Hepatocyte (in vitro differentiated cells): Measurements from ENCODE around the gene HCRTR2. TPM values are rescaled to one million over a fixed set of nuclear protein-coding genes. Genes with fewer than 3 reads are reported as not detected.
"Not testable (repeated sequence)": the region's sequence is repeated elsewhere in the genome, so short reads cannot be mapped to it uniquely, and the experiment has no call there.

Experiments
- DNase-seq: peaks from one replicate; pipeline ENCODE4 v3.0.0-alpha.2; 2016; ENCODE audit warnings: low spot score
- H2AFZ ChIP-seq: fragments of 200-600 bp; sonication (generic); 2 replicates; pipeline ENCODE4 v1.6.0; 2016; ENCODE audit warnings: antibody characterized with exemption, mild to moderate bottlenecking
- H3K27ac ChIP-seq: fragments of 200-600 bp; sonication (generic); 2 replicates; pipeline ENCODE4 v1.5.1; 2016; ENCODE audit warnings: mild to moderate bottlenecking
- H3K27me3 ChIP-seq: fragments of 200-600 bp; sonication (generic); 2 replicates; pipeline ENCODE4 v1.6.1; 2016
- H3K36me3 ChIP-seq: fragments of 200-600 bp; sonication (generic); replicated peaks from 2 replicates; pipeline ENCODE4 v1.5.1; 2016; ENCODE audit warnings: low read depth; ENCODE audit not compliant: insufficient read depth
- H3K4me1 ChIP-seq: fragments of 200-600 bp; sonication (generic); 2 replicates; pipeline ENCODE4 v1.5.1; 2016; ENCODE audit warnings: mild to moderate bottlenecking, moderate library complexity; ENCODE audit not compliant: insufficient read depth
- H3K4me2 ChIP-seq: fragments of 200-600 bp; sonication (generic); 2 replicates; pipeline ENCODE4 v1.6.0; 2016
- H3K4me3 ChIP-seq: fragments of 200-600 bp; sonication (generic); 2 replicates; pipeline ENCODE4 v1.5.1; 2016; ENCODE audit warnings: mild to moderate bottlenecking
- H3K79me2 ChIP-seq: fragments of 200-600 bp; sonication (generic); 2 replicates; pipeline ENCODE4 v1.6.0; 2017; ENCODE audit warnings: mild to moderate bottlenecking
- H3K9me2 ChIP-seq: fragments of 200-600 bp; sonication (generic); replicated peaks from 2 replicates; pipeline ENCODE4 v1.6.0; 2017; ENCODE audit warnings: mild to moderate bottlenecking; ENCODE audit not compliant: insufficient read depth
- H3K9me3 ChIP-seq: fragments of 200-600 bp; sonication (generic); 2 replicates; pipeline ENCODE4 v1.5.1; 2016; ENCODE audit warnings: low read depth, mild to moderate bottlenecking
- H4K20me1 ChIP-seq: fragments of 200-600 bp; sonication (generic); 2 replicates; pipeline ENCODE4 v1.6.0; 2016; ENCODE audit warnings: mild to moderate bottlenecking; ENCODE audit not compliant: insufficient read depth, poor library complexity, severe bottlenecking
- CTCF ChIP-seq: fragments of 200-600 bp; sonication (generic); IDR thresholded peaks from 2 replicates; pipeline ENCODE4 v1.5.1; 2016; ENCODE audit warnings: antibody characterized with exemption, mild to moderate bottlenecking; ENCODE audit not compliant: poor library complexity
- EZH2 ChIP-seq: fragments of 200-600 bp; sonication (generic); IDR thresholded peaks from 2 replicates; pipeline ENCODE4 v1.6.1; 2016; ENCODE audit warnings: antibody characterized with exemption, mild to moderate bottlenecking, borderline replicate concordance
- EZH2phosphoT487 ChIP-seq: fragments of 200-600 bp; sonication (generic); IDR thresholded peaks from one replicate; pipeline ENCODE4 v1.6.1; 2018; ENCODE audit warnings: antibody characterized with exemption, mild to moderate bottlenecking, low read depth, moderate library complexity; ENCODE audit not compliant: unreplicated experiment, severe bottlenecking
- WGBS: methylation state at CpG from one replicate; pipeline ENCODE4 v1.1.6; 2016; ENCODE audit warnings: low lambda C conversion rate; ENCODE audit errors: missing lambda C conversion rate; 5-methylcytosine and 5-hydroxymethylcytosine counted together
- polyA plus RNA-seq: library from polyadenylated mRNA; unstranded; fragments of >200 nt; fragmentation: Nextera tagmentation; extraction: Ambion mirVana; gene quantifications from 2 replicates; pipeline ENCODE4 v1.2.1, GENCODE V29; 2016
- total RNA-seq: library from RNA; depleted of rRNA; stranded (reverse); fragments of >200 nt; gene quantifications from 2 replicates; pipeline ENCODE4 v1.2.3, GENCODE V29; 2014

The HCRTR2 gene
- total and polyA plus RNA-seq, 2 experiments from 2014 or later: 0.17 to 0.18 TPM

DNA sequence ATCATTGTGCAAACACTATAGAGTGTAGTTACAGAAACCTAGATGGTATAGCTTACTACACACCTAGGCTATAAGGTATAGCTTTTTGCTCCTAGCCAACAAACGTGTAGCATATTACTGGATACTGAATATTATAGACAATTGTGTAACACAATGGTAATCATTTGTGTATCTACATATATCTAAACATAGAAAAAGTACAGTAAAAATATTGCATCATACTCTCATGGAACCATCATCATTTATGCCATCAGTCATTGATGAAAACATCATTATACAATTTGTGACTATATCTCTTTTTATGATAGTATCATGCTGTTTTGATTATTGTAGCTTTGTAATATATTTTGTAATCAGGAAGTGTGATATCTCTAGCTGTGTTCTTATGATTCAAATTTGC is 21.0 kb upstream of the HCRTR2 start:
- H3K4me3 ChIP-seq: no peak overlapping the region
- no peaks in the 10 kb centered on the region for H3K79me2 ChIP-seq
- H3K9me3 ChIP-seq: no peaks in the 10 kb centered on the region
- TF ChIP-seq EZH2 (no peak), CTCF (no peak), EZH2phosphoT487 (no peak)
- H3K4me2 ChIP-seq: no peak overlapping the region
- H3K27me3 ChIP-seq: no peaks in the 10 kb centered on the region
- 78% methylated on average over 1 of the region's 1 CpG for WGBS
- H2AFZ ChIP-seq: no peak overlapping the region
- no peaks in the 10 kb centered on the region for H4K20me1 ChIP-seq
- no peak overlapping the region for H3K27ac ChIP-seq
- H3K36me3 ChIP-seq: no peaks in the 10 kb centered on the region
- DNase-seq: no peak
- no peaks in the 10 kb centered on the region for H3K9me2 ChIP-seq
- H3K4me1 ChIP-seq: no peaks in the 10 kb centered on the region

- H3K4me1 ChIP-seq, DNase-seq: not testable (repeated sequence)
- 89% methylated on average over 9 of the region's 9 CpGs for WGBS
These were observed 15.5 kb upstream of the HCRTR2 start for GRCh38 chr6:55158784-55159183.

GRCh38 chr6:55167860-55168259 is 6.5 kb upstream of the HCRTR2 start:
- Histone ChIP-seq H3K79me2 (no peaks in the 10 kb centered on the region), H3K27me3 (peaks cover 11% of the 10 kb centered on the region), H4K20me1 (no peaks in the 10 kb centered on the region), H3K4me2 (no peak overlapping the region), H3K36me3 (no peaks in the 10 kb centered on the region), H3K4me1 (no peaks in the 10 kb centered on the region), H2AFZ (no peak overlapping the region), H3K9me2 (no peaks in the 10 kb centered on the region), H3K9me3 (no peaks in the 10 kb centered on the region), H3K4me3 (no peak overlapping the region), H3K27ac (no peak overlapping the region)
- 81% methylated on average over 1 of the region's 1 CpG for WGBS
- DNase-seq: no peak
- no peak for TF ChIP-seq CTCF
- no peak for TF ChIP-seq EZH2phosphoT487
- TF ChIP-seq EZH2: no peak

More at GRCh38 chr6:55158784-55159183, 15.5 kb upstream of the HCRTR2 start:
- H3K9me3 ChIP-seq, H3K36me3 ChIP-seq, H3K4me2 ChIP-seq, H3K79me2 ChIP-seq, H3K27ac ChIP-seq, H4K20me1 ChIP-seq, H2AFZ ChIP-seq, H3K9me2 ChIP-seq, H3K4me3 ChIP-seq, H3K27me3 ChIP-seq: not testable (repeated sequence)

GRCh38 chr6:55175078-55176049 is 1.0 kb downstream of the HCRTR2 start:
- Histone ChIP-seq H3K36me3 (no peaks in the 10 kb centered on the region), H3K79me2 (no peaks in the 10 kb centered on the region), H4K20me1 (no peaks in the 10 kb centered on the region), H3K9me3 (no peaks in the 10 kb centered on the region), H3K9me2 (no peaks in the 10 kb centered on the region), H3K4me1 (peaks cover 8% of the 10 kb centered on the region), H2AFZ (peak overlapping the region; percentile 66), H3K27ac (no peak overlapping the region), H3K4me2 (peak overlapping the region; percentile 92), H3K27me3 (peaks cover 63% of the 10 kb centered on the region), H3K4me3 (peak overlapping the region; percentile 39)
- WGBS: 19% methylated on average over 11 of the region's 11 CpGs
- DNase-seq: no peak
- TF ChIP-seq CTCF (no peak), EZH2 (no peak), EZH2phosphoT487 (no peak)
